Neural progenitor cell (in vitro differentiated cells): Measurements from ENCODE around the gene DNAH10.

Experiments used
- CTCF ChIP-seq: fragments of 200-600 bp; sonication (generic); IDR thresholded peaks from 2 replicates; pipeline ENCODE4 v1.5.1; 2017; ENCODE audit warnings: antibody characterized with exemption, mild to moderate bottlenecking
- EZH2 ChIP-seq: fragments of 200-600 bp; sonication (generic); IDR thresholded peaks from 2 replicates; pipeline ENCODE4 v1.6.1; 2017; ENCODE audit warnings: antibody characterized with exemption, mild to moderate bottlenecking, moderate library complexity

DNA sequence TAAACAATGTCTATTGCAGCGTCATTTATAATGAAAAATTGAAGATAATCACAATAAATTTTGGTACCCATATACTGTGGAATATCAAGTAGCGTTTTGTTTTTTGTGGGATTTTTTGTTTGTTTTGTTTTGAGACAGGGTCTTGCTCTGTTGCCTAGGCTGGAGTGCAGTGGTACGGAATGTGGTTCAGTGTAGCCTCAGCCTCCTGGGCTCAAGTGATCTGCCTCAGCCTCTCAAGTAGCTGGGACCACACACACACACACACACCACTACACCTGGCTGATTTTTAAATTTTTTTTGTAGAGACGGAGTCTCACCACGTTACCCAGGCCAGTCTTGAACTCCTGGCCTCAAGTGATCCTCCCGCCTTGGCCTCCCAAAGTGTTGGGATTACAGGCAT is 217.5 kb downstream of the DNAH10 start:
- TF ChIP-seq CTCF (no peak), EZH2 (no peak)
